Mesenchymal stem cell (in vitro differentiated cells and primary cell): ENCODE data around the gene DRAP1.

Experiments
- DNase-seq: peaks from one replicate; pipeline ENCODE4 v3.0.0-alpha.2; 2013
- H2AFZ ChIP-seq: one replicate; pipeline ENCODE4 v1.6.1; 2013; ENCODE audit warnings: low read depth, mild to moderate bottlenecking, control low read depth, inconsistent platforms, low read length, moderate library complexity
- H2AK5ac ChIP-seq: 2 replicates; pipeline ENCODE4 v1.6.1; 2013; ENCODE audit warnings: low read length, moderate library complexity, mild to moderate bottlenecking, inconsistent platforms; ENCODE audit not compliant: severe bottlenecking
- H2BK120ac ChIP-seq: one replicate; pipeline ENCODE4 v1.6.1; 2013; ENCODE audit warnings: low read depth, mild to moderate bottlenecking, inconsistent platforms, low read length, moderate library complexity
- H2BK12ac ChIP-seq, 2 experiments: one replicate each; pipeline ENCODE4 v1.6.1; 2013; ENCODE audit warnings: inconsistent platforms in 2 of 2, low read length in 2 of 2, mild to moderate bottlenecking in 2 of 2, moderate library complexity in 2 of 2, control low read depth in 1 of 2
- H2BK15ac ChIP-seq: one replicate; pipeline ENCODE4 v1.6.1; 2013; ENCODE audit warnings: mild to moderate bottlenecking, low read depth, inconsistent platforms; ENCODE audit not compliant: poor library complexity, severe bottlenecking
- H2BK5ac ChIP-seq: 2 replicates; pipeline ENCODE4 v1.6.1; 2013; ENCODE audit warnings: low read depth, mild to moderate bottlenecking, low read length, control low read depth, inconsistent platforms; ENCODE audit not compliant: poor library complexity, severe bottlenecking
- H3K14ac ChIP-seq, 2 experiments: one replicate each; pipeline ENCODE4 v1.6.1; 2013; ENCODE audit warnings: inconsistent platforms in 2 of 2, low read length in 2 of 2, control low read depth in 1 of 2, mild to moderate bottlenecking in 1 of 2, moderate library complexity in 1 of 2
- H3K18ac ChIP-seq, 2 experiments: one replicate each; pipeline ENCODE4 v1.6.1; 2013; ENCODE audit warnings: inconsistent platforms in 2 of 2, low read length in 2 of 2, control low read depth in 1 of 2, low read depth in 1 of 2, mild to moderate bottlenecking in 1 of 2
- H3K23ac ChIP-seq, 2 experiments: one replicate each; pipeline ENCODE4 v1.6.1; 2013; ENCODE audit warnings: inconsistent platforms in 2 of 2, low read length in 2 of 2, mild to moderate bottlenecking in 2 of 2, moderate library complexity in 2 of 2, control low read depth in 1 of 2
- H3K27ac ChIP-seq: 2 replicates; pipeline ENCODE4 v1.5.1; 2013; ENCODE audit warnings: mild to moderate bottlenecking, moderate library complexity, low read length, control low read depth, inconsistent platforms; ENCODE audit not compliant: poor library complexity, severe bottlenecking
- H3K27me3 ChIP-seq, 2 experiments: 2 replicates each; pipeline versions ENCODE4 v1.6.1 to v1.7.0; 2013; ENCODE audit warnings: low read length in 2 of 2, mild to moderate bottlenecking in 2 of 2, moderate library complexity in 2 of 2, control low read depth in 1 of 2, inconsistent platforms in 1 of 2; ENCODE audit not compliant: control insufficient read depth in 1 of 2, insufficient read depth in 1 of 2
- H3K36me3 ChIP-seq, 2 experiments: 2 replicates each; pipeline versions ENCODE4 v1.6.1 to v1.7.0; 2013; ENCODE audit warnings: low read length in 2 of 2, control low read depth in 1 of 2, inconsistent platforms in 1 of 2, low read depth in 1 of 2, mild to moderate bottlenecking in 1 of 2; ENCODE audit not compliant: insufficient read depth in 2 of 2, control insufficient read depth in 1 of 2
- H3K4ac ChIP-seq, 2 experiments: one replicate each; pipeline ENCODE4 v1.6.1; 2013; ENCODE audit warnings: inconsistent platforms in 2 of 2, low read length in 2 of 2, mild to moderate bottlenecking in 2 of 2, moderate library complexity in 2 of 2, control low read depth in 1 of 2, low read depth in 1 of 2
- H3K4me1 ChIP-seq: 2 replicates; pipeline ENCODE4 v1.6.1; 2013; ENCODE audit warnings: low read depth, low read length, control low read depth; ENCODE audit not compliant: control insufficient read depth, insufficient read depth
- H3K4me2 ChIP-seq: 2 replicates; pipeline ENCODE4 v1.6.1; 2013; ENCODE audit warnings: low read length, mild to moderate bottlenecking, inconsistent platforms; ENCODE audit not compliant: poor library complexity, severe bottlenecking
- H3K4me3 ChIP-seq, 2 experiments: 2 replicates each; pipeline versions ENCODE4 v1.5.1 to v1.7.0; 2013; ENCODE audit warnings: low read length in 2 of 2, mild to moderate bottlenecking in 2 of 2, control low read depth in 1 of 2, low read depth in 1 of 2; ENCODE audit not compliant: insufficient read depth in 1 of 2
- H3K79me1 ChIP-seq: replicated peaks from 2 replicates; pipeline ENCODE4 v1.6.1; 2013; ENCODE audit warnings: mild to moderate bottlenecking, control low read depth, low read length, inconsistent platforms; ENCODE audit not compliant: poor library complexity, severe bottlenecking
- H3K9ac ChIP-seq: 2 replicates; pipeline ENCODE4 v1.7.0; 2013; ENCODE audit warnings: mild to moderate bottlenecking, low read length, moderate library complexity
- H3K9me3 ChIP-seq: 2 replicates; pipeline ENCODE4 v1.7.0; 2013; ENCODE audit warnings: mild to moderate bottlenecking, low read length; ENCODE audit not compliant: control insufficient read depth
- H4K8ac ChIP-seq: one replicate; pipeline ENCODE4 v1.6.1; 2013; ENCODE audit warnings: inconsistent platforms, mild to moderate bottlenecking, low read length, moderate library complexity
- H4K91ac ChIP-seq: one replicate; pipeline ENCODE4 v1.6.1; 2013; ENCODE audit warnings: mild to moderate bottlenecking, low read length, inconsistent platforms
- WGBS: methylation state at CpG from one replicate; pipeline ENCODE4 v1.1.7; 2013; ENCODE audit warnings: mixed read lengths; 5-methylcytosine and 5-hydroxymethylcytosine counted together

Gene DRAP1

DNA sequence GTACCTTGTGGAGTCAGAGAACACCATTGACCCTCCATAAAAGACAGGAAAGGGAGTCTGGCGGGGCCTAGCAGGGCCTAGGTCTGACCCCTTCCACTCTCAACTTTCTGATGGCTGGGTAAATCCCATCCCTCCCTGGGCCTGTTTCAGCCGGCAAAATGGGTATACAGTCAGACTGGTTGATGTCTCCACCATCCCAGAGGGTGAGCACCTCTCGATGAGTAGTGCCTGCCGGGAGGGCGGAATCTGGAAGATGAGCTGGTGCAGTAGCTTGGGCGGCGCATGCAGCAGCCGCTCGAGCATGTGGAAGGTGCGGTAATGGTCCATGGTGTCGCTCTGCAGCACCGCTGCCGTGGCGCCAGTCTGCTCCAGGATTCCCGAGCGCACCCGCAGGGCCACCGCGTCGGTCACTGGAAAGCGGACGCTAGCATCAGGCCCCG is 31.5 kb upstream of the DRAP1 start:
- Histone ChIP-seq H3K4me3 (peak overlapping the region; percentile 70 to 87), H2BK5ac (no peak overlapping the region), H2AFZ (peak overlapping the region; percentile 33), H2AK5ac (no peak overlapping the region), H2BK120ac (peak overlapping the region; percentile 13), H3K18ac (peak overlapping the region; percentile 30 to 79), H4K91ac (peak overlapping the region; percentile 46), H2BK12ac (no peak overlapping the region), H3K27me3 (no peaks in the 10 kb centered on the region), H3K9me3 (no peaks in the 10 kb centered on the region), H3K14ac (peak overlapping the region in 1 of 2 experiments; percentile 68), H3K79me1 (peaks cover 27% of the 10 kb centered on the region), H3K4me1 (peaks cover 35% of the 10 kb centered on the region), H3K36me3 (peaks cover 52 to 55% of the 10 kb centered on the region in 2 experiments), H3K4me2 (peak overlapping the region; percentile 89), H2BK15ac (peak overlapping the region; percentile 33), H3K23ac (no peak overlapping the region), H3K27ac (peak overlapping the region; percentile 48), H3K4ac (peak overlapping the region; percentile 29 to 82), H3K9ac (peak overlapping the region; percentile 94), H4K8ac (peak overlapping the region; percentile 45)
- DNase-seq, result no peak
- WGBS, result 1% methylated on average over 23 of the region's 23 CpGs

DNA sequence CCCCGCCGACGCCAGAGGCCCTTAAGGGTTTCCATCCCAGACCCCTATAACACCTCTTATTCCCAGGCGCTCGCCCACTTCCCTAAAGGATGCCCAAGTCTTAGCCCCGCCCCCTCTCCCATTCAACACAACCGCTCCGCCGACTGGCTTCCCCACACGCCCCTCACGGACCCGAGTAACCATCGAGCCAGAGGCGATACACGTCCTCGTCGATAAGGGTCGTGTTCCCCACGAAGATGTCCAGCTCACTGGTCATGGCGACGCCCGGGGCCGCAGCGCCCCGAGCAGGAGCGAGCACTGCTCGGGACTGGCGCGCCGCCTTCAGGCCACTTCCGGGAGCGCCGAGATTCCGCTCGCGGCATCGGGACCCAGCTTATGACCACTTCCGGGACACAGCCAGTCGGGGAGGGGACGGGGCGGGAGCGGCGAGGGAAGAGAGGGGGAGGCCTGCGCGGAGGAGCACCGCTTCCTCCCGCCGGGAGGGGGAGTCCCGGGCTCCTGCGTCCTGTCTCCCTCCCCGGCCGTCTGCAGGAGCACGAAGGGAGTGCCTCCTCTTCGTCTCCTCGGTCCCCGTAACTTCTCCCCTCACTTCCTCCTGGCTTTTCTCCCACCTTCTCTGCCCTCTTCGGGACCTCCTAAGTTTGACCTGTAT is 30.9 kb upstream of the DRAP1 start, which contains the start of gene FIBP:
TSS of gene FIBP (minus strand) at position 309 of the 652 bp plus-strand sequence. CDS start at position 256, 53 bp downstream.
- H3K4me3 ChIP-seq, result peak within 1 kb of the TSS; percentile 70 to 87

DNA sequence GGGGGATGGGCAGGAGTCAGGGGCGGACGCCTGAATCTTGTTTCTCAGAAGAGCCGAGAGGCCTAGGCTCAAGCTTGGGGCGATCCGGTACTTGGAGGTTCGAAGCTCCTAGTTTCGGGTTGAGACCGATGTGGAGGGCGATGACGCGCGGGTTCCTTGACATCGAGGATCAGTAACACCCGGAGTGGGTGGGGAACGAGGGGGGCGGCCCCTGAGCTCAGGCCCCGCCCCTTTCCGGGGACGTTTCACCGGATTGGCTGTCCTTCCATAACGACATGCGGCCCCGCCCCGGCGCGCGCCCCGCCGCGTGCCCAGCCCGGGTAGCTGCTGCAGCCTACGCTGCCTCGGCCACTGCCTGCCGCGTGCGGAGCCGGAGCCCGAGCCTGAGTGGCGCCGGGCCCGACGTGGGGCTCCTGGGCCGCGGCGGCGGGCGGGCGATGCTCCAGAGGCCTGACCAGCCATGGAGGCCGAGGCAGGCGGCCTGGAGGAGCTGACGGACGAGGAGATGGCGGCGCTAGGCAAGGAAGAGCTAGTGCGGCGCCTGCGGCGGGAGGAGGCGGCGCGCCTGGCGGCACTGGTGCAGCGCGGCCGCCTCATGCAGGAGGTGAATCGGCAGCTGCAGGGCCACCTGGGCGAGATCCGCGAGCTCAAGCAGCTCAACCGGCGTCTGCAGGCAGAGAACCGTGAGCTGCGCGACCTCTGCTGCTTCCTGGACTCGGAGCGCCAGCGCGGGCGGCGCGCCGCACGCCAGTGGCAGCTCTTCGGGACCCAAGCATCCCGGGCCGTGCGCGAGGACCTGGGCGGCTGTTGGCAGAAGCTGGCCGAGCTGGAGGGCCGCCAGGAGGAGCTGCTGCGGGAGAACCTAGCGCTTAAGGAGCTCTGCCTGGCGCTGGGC is 28.7 kb upstream of the DRAP1 start, which contains the start of gene CCDC85B:
TSS of gene CCDC85B (plus strand) at position 350 of the 895 bp plus-strand sequence. CDS start at position 461, 111 bp downstream.
- peak within 1 kb of the TSS; percentile 79 for H3K27ac ChIP-seq
- H3K4me3 ChIP-seq, result peak within 1 kb of the TSS; percentile 63 to 87
- H3K4me2 ChIP-seq, result peak within 1 kb of the TSS; percentile 97
- H3K4ac ChIP-seq, result peak within 1 kb of the TSS; percentile 39 to 97
- DNase-seq, result peak; percentile 97
- H3K9me3 ChIP-seq, result no peaks in the 10 kb centered on the region
- peak within 1 kb of the TSS; percentile 97 for H2BK15ac ChIP-seq
- peak within 1 kb of the TSS; percentile 94 for H3K9ac ChIP-seq
- H2BK12ac ChIP-seq, result peak within 1 kb of the TSS; percentile 51 to 74
- H3K14ac ChIP-seq, result peak within 1 kb of the TSS; percentile 5 to 98
- H4K8ac ChIP-seq, result peak within 1 kb of the TSS; percentile 87
- WGBS, result under 1% methylated on average over 90 of the region's 94 CpGs
- H3K4me1 ChIP-seq, result peaks cover 43% of the 10 kb centered on the region
- peak within 1 kb of the TSS; percentile 29 for H2AFZ ChIP-seq
- peak within 1 kb of the TSS; percentile 34 for H2AK5ac ChIP-seq
- no peaks in the 10 kb centered on the region for H3K27me3 ChIP-seq
- peak within 1 kb of the TSS; percentile 91 for H2BK120ac ChIP-seq
- peak within 1 kb of the TSS; percentile 94 to 96 for H3K18ac ChIP-seq
- peak within 1 kb of the TSS; percentile 93 for H4K91ac ChIP-seq
- peaks cover 46% of the 10 kb centered on the region in 2 experiments for H3K36me3 ChIP-seq
- peaks cover 7% of the 10 kb centered on the region for H3K79me1 ChIP-seq
- H3K23ac ChIP-seq, result peak within 1 kb of the TSS; percentile 22 to 84
- H2BK5ac ChIP-seq, result no peak within 1 kb of the TSS

More for the DNA sequence above, 30.9 kb upstream of the DRAP1 start, which contains the start of gene FIBP:
- peak within 1 kb of the TSS; percentile 47 for H2AK5ac ChIP-seq
- DNase-seq, result peak; percentile 98
- peak within 1 kb of the TSS; percentile 82 to 93 for H3K18ac ChIP-seq
- peak within 1 kb of the TSS; percentile 67 for H2BK120ac ChIP-seq
- peak within 1 kb of the TSS; percentile 36 for H2BK15ac ChIP-seq
- H4K8ac ChIP-seq, result peak within 1 kb of the TSS; percentile 88
- H3K9ac ChIP-seq, result peak within 1 kb of the TSS; percentile 94
- peak within 1 kb of the TSS; percentile 33 for H2AFZ ChIP-seq
- peak within 1 kb of the TSS; percentile 95 for H4K91ac ChIP-seq
- H3K23ac ChIP-seq, result peak within 1 kb of the TSS; percentile 43 to 45
- no peaks in the 10 kb centered on the region for H3K27me3 ChIP-seq
- H3K14ac ChIP-seq, result peak within 1 kb of the TSS in 1 of 2 experiments; percentile 68
- peak within 1 kb of the TSS; percentile 94 for H3K4me2 ChIP-seq
- under 1% methylated on average over 44 of the region's 57 CpGs for WGBS
- H3K27ac ChIP-seq, result peak within 1 kb of the TSS; percentile 98
- H2BK5ac ChIP-seq, result peak within 1 kb of the TSS; percentile 80
- no peaks in the 10 kb centered on the region for H3K9me3 ChIP-seq
- H2BK12ac ChIP-seq, result peak within 1 kb of the TSS; percentile 41 to 74
- peaks cover 38% of the 10 kb centered on the region for H3K4me1 ChIP-seq
- peaks cover 51 to 53% of the 10 kb centered on the region in 2 experiments for H3K36me3 ChIP-seq
- H3K4ac ChIP-seq, result peak within 1 kb of the TSS; percentile 72 to 82
- peaks cover 23% of the 10 kb centered on the region for H3K79me1 ChIP-seq
